HG03439 (cell line): ENCODE results near the gene EFNB3.

Source experiments
- ATAC-seq: cut with Tn5 transposase; IDR thresholded peaks from one replicate; pipeline ENCODE4 v1.9.1; 2021; ENCODE audit warnings: mild to moderate bottlenecking, moderate library complexity; ENCODE audit not compliant: unreplicated experiment

The EFNB3 gene

DNA sequence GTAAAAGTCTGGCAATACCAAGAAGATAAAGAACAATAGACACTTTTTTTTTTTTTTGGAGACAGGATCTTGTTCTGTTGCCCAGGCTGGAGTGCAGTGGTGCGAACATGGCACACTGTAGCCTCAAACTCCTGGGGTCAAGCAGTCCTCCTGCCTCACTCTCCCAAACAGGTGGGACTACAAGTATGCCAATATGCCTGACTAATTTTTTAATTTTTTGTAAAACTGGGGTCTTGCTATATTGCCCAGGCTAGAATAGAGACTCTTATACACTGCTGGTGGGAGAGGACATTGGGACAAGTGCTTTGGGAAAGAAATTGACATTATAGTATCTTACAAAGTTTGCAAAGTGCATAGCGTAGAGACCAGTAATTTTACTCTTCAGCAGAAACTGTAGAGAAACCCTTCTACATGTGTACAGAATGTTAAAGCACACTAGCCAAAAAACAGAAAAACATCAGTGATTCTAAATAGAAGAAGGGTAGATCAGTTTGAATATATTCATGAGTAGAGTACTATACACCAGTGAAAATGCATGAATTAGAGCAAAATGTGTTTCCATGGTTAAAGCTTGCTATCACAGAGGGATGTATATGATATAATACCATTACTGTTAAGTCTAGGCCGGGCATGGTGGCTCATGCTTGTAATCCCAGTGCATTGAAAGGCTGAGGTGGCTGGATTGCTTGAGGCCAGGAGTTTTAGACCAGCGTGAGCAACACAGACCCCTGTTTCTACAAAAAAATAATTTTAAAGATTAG lies 7.0 kb upstream of the EFNB3 start:
- no peak for ATAC-seq

DNA sequence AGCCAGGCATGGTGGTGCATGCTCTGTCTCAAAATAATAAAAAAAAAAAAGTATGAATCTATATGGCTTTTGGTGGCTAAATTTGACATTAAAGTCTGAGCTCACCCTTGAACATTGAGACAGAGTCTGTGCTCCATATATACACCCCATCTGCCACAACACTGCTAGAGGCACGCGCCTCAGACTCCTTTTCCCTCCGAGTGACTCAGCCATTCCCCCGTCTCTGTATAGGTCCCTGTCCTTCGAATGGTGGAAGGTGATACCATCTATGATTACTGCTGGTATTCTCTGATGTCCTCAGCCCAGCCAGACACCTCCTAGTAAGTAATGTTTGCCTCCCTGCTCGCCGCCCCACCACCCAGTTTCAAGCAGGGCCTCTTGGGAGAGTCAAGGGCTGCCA lies 4.5 kb upstream of the EFNB3 start:
- ATAC-seq = no peak

- no peak for ATAC-seq
Observed at GRCh38 chr17:7701681-7702080, 3.3 kb upstream of the EFNB3 start.

DNA sequence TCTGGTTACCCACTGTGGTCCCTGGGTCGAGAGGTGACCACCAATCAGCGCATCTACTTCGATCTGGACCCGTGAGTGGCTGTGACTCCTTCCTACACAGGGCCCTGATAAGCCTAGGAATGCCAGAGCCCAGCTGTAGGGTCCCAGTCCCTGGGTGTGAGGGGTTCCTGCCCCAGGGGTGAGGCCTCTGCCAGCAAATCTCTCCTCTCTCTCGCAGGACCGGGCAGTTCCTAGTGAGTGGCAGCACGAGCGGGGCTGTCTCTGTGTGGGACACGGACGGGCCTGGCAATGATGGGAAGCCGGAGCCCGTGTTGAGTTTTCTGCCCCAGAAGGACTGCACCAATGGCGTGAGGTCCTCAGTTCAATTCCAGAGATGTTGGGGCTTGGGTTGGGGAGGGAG lies 2.2 kb upstream of the EFNB3 start:
- no peak for ATAC-seq

DNA sequence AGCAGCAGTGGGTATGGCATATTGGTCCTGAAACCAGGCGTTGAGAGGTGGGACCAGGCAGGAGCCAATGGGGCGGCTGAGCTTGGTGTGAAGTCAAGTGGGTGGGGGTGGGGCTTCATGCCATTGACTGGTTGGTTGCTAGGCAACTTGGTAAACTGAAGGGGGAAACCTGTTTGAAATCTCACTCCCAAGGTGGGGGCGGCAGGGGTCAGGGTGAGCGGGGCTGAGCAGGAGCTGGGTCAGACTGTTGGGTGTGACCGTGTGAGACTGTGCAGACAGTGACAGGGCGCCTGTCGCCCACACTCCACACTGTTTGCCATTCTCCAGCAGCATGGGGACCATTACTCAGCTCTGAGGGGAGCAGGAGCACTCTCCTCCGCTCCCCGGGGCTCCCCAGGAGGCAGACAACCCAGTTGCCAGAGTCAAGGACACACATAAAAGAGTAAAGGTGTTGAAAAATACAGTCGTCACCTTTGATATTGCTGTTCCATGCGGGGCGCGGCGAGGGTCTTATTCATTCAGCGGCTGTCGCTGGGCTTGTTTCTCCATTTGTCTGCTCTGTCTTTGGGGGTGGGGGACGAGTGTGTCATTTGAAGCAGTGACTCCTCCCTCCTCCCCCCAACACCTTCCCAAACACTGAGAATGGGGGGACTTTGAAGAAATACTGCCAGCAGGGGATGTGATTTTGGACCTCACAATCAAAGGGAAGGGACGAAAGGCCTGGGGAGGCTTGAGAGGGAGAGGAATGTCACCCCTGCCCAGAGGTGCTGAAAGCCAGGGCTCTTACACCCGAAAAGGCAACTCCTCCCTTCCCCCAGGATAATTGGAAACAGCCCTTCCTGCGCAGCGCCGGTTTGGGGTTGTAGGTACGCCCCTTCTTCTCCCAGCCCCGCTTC lies 1.2 kb upstream of the EFNB3 start:
- ATAC-seq = no peak

GRCh38 chr17:7705269-7706255 lies 560 bp downstream of the EFNB3 start:
- ATAC-seq = no peak

DNA sequence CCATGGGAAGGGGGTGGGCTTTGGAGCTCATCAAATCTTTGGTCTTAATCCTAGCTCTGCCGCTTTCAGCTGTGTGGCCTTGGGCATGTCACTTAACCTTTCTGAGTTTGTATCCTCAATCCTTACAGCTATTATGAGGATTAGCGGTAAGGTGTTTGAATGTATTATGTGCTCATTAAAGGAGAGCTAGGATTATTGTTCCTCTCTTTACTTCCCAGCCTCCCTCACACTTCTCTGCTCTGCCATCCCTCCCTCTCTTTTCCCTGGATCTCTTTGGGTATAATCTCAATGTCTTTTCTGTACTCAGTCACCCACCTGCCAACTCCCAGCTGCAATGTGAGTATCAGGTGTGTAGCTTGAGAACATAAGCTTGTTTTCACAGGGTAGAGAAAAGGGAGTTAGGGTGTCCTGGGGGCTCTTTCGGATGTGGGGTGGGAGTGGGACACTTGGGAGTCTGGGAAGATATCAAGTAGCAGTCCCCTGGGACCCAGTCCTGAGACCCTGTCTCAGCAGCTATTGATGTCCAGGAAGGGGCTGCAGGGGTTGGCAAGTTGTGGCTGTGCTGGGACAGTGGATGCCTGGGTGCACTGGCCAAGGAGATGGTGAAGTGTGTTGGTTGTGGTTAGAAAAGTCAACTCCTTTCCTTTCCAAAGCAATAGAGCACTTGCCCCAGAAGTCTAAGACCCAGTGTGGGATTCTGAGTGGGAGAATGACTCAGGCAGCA lies 1.8 kb downstream of the EFNB3 start:
- no peak for ATAC-seq

- ATAC-seq = no peak
Observed at GRCh38 chr17:7707446-7707845, 2.4 kb downstream of the EFNB3 start.

DNA sequence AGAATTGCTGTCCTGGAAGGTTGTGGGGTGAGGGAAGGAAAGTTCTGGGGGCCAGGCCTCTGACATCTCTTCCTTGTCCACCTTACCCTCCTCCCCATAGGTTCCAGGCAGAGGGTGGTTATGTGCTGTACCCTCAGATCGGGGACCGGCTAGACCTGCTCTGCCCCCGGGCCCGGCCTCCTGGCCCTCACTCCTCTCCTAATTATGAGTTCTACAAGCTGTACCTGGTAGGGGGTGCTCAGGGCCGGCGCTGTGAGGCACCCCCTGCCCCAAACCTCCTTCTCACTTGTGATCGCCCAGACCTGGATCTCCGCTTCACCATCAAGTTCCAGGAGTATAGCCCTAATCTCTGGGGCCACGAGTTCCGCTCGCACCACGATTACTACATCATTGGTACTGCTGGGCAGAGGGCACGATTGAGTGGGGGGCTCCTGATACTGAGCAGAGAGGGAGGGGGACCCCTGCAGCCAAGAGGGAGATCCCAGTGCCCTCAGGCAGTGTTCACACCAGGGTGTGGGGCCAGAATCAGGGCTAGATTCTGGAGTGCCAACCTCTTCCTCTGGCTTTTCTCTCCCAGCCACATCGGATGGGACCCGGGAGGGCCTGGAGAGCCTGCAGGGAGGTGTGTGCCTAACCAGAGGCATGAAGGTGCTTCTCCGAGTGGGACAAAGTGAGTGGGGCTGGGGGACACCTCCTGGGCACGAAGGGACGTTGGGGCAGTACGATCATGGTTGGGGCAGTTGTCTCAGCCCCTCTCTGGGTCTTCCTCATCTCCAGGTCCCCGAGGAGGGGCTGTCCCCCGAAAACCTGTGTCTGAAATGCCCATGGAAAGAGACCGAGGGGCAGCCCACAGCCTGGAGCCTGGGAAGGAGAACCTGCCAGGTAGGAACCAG lies 3.1 kb downstream of the EFNB3 start:
- ATAC-seq = no peak

GRCh38 chr17:7709031-7709430 lies 4.0 kb downstream of the EFNB3 start:
- no peak for ATAC-seq

- no peak for ATAC-seq
Observed at GRCh38 chr17:7710301-7710700, 5.3 kb downstream of the EFNB3 start.

DNA sequence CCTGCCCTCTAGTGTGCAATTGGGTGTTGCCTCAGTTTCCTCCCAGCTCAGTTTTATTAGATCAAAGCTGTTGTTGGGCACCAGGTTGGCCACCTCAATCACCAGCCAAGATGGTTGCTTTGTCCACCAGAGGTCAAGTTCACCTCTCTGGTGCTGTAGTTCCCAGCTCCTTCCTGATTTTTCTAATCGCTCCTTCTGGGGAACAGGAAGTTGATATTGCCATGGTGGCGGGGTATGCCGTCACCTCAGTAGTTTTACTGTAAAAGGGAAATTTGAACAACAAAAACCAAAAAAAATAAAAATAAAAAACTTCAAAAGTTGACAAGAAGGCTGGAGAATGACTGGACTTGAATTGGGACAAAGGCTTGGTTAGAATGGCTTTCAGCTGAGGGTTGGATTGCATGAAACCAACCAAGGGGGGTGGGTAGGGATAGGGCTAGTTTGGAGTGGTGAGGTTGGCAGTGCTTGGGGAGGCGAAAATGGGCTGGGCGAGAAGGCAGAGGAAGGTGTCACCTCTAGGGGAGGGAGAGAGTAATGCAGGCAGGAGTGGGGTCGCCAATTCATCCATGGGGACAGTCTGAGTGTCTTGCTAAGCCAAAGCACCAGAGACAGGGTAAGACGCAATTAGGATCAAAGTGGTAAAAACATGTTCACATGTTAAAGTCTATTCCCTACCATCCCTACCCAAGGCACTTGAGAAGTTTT lies 6.2 kb downstream of the EFNB3 start:
- no peak for ATAC-seq

GRCh38 chr17:7712111-7712771 lies 7.2 kb downstream of the EFNB3 start:
- ATAC-seq = no peak

GRCh38 chr17:7713782-7714181 lies 8.8 kb downstream of the EFNB3 start:
- ATAC-seq = no peak

DNA sequence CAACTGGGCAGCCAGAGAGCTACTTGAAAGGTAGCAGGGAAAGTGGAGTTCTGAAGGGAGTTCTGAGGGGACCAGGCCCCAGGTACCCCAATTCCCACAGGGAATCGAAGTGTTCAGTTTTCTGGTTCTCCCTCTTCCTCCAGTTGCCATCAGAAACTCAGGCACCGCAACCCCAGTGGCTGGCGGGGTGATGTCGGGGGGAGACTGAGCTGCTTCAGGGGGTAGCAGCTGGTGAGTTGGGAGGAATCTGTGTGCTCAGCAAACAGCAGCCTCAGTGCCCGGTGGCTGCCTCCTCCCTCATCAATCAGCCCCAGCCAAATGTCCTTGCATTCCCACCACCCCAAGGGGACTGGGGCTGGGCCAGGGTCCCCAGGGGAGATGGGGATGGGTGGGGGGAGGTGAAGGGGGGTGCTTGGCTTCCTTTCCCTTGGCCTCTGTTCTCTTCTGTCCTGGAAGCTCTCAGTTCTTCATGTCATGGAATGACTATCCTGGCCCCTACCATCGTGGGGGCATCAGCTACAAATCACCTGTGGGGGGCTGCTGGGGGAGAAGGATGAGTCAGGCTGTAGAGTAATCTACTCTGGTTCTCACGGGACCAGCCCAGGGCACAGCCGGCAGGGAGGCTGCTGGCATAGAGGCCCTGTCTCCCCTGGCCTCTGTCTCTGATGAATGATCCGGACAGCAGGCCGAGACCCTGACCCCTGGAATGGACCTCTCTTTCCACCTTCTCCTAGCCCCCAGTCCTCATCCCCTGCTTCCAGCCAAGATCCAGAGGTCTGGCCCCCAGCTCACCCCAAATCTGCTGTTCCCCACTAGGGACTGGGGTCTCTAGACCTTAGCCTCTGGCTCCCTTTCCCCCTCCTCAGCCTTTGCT lies 10.0 kb downstream of the EFNB3 start:
- no peak for ATAC-seq

DNA sequence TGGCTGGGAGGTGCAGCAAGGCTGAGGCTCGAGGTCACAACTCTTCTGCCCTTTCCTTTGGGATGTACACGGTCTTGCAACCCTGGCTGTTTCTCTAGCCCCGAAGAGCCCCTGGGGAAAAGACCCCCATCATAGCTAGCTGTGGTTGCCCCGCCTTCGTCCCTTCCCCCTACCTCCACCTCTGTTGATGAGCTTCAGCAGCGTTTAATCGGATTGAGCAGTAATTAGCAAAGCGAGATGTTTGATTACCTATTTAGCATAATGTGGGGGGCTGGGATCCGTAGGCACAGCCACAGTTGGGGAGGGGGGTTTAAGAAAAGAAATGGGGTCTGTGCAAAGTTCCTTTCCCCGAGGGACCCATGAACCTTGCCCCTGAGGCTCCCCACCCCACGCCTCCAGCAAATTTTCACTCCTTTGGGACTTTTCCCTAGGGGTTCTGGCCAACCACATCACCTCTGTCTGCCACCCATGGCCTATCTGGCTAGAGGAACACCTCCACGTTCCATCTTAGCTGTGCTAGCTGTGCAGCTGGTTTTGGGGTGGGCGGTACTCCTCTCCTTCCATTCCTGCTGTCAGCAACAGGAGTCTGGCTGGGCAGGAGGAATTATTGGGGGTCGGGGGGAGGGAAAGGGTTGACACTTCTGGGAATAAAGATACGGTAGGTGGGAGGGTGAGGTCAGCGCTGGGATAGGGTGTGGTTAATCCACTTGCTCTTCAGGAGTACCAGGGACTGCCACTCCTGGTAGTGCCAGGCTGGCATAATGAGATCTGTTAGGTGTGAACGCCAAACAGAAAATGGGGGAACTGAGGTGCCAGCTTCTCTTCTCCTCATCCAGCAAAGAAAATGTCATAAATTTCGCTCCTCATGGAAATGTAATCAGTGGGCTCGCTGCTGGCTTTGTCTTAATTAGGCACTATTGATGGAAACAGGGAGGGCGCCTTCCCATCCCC lies 11.2 kb downstream of the EFNB3 start:
- ATAC-seq = no peak
